AG20443 (cell line): Measurements from ENCODE around the gene AMN.

Experiments used
- DNase-seq: peaks from one replicate; pipeline ENCODE4 v3.0.0; 2012; ENCODE audit warnings: low spot score, mixed read lengths

Gene AMN

GRCh38 chr14:102944448-102945330, 22.2 kb downstream of the AMN start:
- DNase-seq: no peak

GRCh38 chr14:102945346-102946130, 23.1 kb downstream of the AMN start:
- no peak for DNase-seq

GRCh38 chr14:102947321-102948103, 25.0 kb downstream of the AMN start:
- no peak for DNase-seq

- no peak for DNase-seq
These were observed 26.2 kb downstream of the AMN start for GRCh38 chr14:102948698-102949061.

- peak; percentile 53 for DNase-seq
These were observed 26.8 kb downstream of the AMN start for GRCh38 chr14:102949062-102949800.

GRCh38 chr14:102949801-102950451, 27.5 kb downstream of the AMN start:
- no peak for DNase-seq

GRCh38 chr14:102951034-102951433, 28.6 kb downstream of the AMN start:
- DNase-seq: no peak

GRCh38 chr14:102951799-102952198, 29.3 kb downstream of the AMN start:
- no peak for DNase-seq

GRCh38 chr14:102952276-102952675, 29.8 kb downstream of the AMN start:
- DNase-seq: no peak

- DNase-seq: no peak
These were observed 30.6 kb downstream of the AMN start for GRCh38 chr14:102953100-102953499.

- no peak for DNase-seq
These were observed 31.8 kb downstream of the AMN start for GRCh38 chr14:102954081-102954789.

- DNase-seq: no peak
These were observed 33.4 kb downstream of the AMN start for GRCh38 chr14:102955636-102956408.

- DNase-seq: no peak
These were observed 34.8 kb downstream of the AMN start for GRCh38 chr14:102957222-102957621.

- no peak for DNase-seq
These were observed 36.0 kb downstream of the AMN start for GRCh38 chr14:102958461-102958860.

GRCh38 chr14:102962111-102962627, 39.7 kb downstream of the AMN start:
- no peak for DNase-seq

- DNase-seq: no peak
These were observed 41.8 kb downstream of the AMN start for GRCh38 chr14:102964152-102964730.

- no peak for DNase-seq
These were observed 42.8 kb downstream of the AMN start for GRCh38 chr14:102965282-102965681.

GRCh38 chr14:102965971-102966655, 43.6 kb downstream of the AMN start:
- DNase-seq: no peak
